HEK293 (cell line): ENCODE data around the gene NOLC1.
A peak's percentile ranks its signal among the peaks of the same experiment; 100 is the strongest.

Experiments
- KLF10 ChIP-seq: fragments of 450-650 bp; IDR thresholded peaks from 2 replicates; pipeline ENCODE4 v1.5.1; 2018; ENCODE audit warnings: missing biosample characterization, mild to moderate bottlenecking, missing genetic modification characterization
- KLF8 ChIP-seq: fragments of 450-650 bp; formaldehyde crosslinking; IDR thresholded peaks from 2 replicates; pipeline ENCODE4 v1.5.1; 2016; ENCODE audit warnings: missing biosample characterization, missing genetic modification characterization
- MYNN ChIP-seq: fragments of 450-650 bp; formaldehyde crosslinking; IDR thresholded peaks from 2 replicates; pipeline ENCODE4 v1.5.1; 2016; ENCODE audit warnings: missing biosample characterization, missing genetic modification characterization, borderline replicate concordance
- PATZ1 ChIP-seq: fragments of 450-650 bp; formaldehyde crosslinking; IDR thresholded peaks from 2 replicates; pipeline ENCODE4 v1.5.1; 2016; ENCODE audit warnings: missing biosample characterization, missing genetic modification characterization
- TCF7L2 ChIP-seq: IDR thresholded peaks from 2 replicates; pipeline ENCODE4 v1.6.1; 2011; ENCODE audit warnings: low read depth, mild to moderate bottlenecking, inconsistent platforms, low read length, moderate library complexity, borderline replicate concordance
- ZBTB7A ChIP-seq: fragments of 450-650 bp; formaldehyde crosslinking; IDR thresholded peaks from 2 replicates; pipeline ENCODE4 v1.5.1; 2016; ENCODE audit warnings: low read depth, missing biosample characterization, missing genetic modification characterization
- ZIC2 ChIP-seq: fragments of 450-650 bp; formaldehyde crosslinking; IDR thresholded peaks from 2 replicates; pipeline ENCODE4 v1.5.1; 2016; ENCODE audit warnings: missing biosample characterization, missing genetic modification characterization
- ZNF140 ChIP-seq: fragments of 450-650 bp; formaldehyde crosslinking; IDR thresholded peaks from 2 replicates; pipeline ENCODE4 v1.5.1; 2016; ENCODE audit warnings: missing biosample characterization, missing genetic modification characterization
- ZNF148 ChIP-seq: fragments of 450-650 bp; formaldehyde crosslinking; IDR thresholded peaks from 2 replicates; pipeline ENCODE4 v1.5.0; 2017; ENCODE audit warnings: missing biosample characterization, missing genetic modification characterization, borderline replicate concordance
- ZNF16 ChIP-seq: fragments of 450-650 bp; formaldehyde crosslinking; IDR thresholded peaks from 2 replicates; pipeline ENCODE4 v1.5.1; 2016; ENCODE audit warnings: low read depth, missing biosample characterization, missing genetic modification characterization
- ZNF266 ChIP-seq: fragments of 450-650 bp; formaldehyde crosslinking; IDR thresholded peaks from 2 replicates; pipeline ENCODE4 v1.5.1; 2016; ENCODE audit warnings: missing biosample characterization, missing genetic modification characterization, low read depth
- ZNF335 ChIP-seq: fragments of 450-650 bp; formaldehyde crosslinking; conservative IDR thresholded peaks from 2 replicates; pipeline ENCODE4 v1.5.1; 2016; ENCODE audit warnings: missing biosample characterization, missing genetic modification characterization
- ZNF350 ChIP-seq: fragments of 450-650 bp; formaldehyde crosslinking; IDR thresholded peaks from 2 replicates; pipeline ENCODE4 v1.5.0; 2017; ENCODE audit warnings: missing biosample characterization, mild to moderate bottlenecking, missing genetic modification characterization
- ZNF354C ChIP-seq: fragments of 450-650 bp; formaldehyde crosslinking; IDR thresholded peaks from 2 replicates; pipeline ENCODE4 v1.5.1; 2016; ENCODE audit warnings: missing biosample characterization, missing genetic modification characterization, low read depth, borderline replicate concordance
- ZNF433 ChIP-seq: fragments of 450-650 bp; formaldehyde crosslinking; IDR thresholded peaks from 2 replicates; pipeline ENCODE4 v1.5.1; 2016; ENCODE audit warnings: missing biosample characterization, missing genetic modification characterization, low read depth
- ZNF513 ChIP-seq: fragments of 450-650 bp; IDR thresholded peaks from 2 replicates; pipeline ENCODE4 v1.5.1; 2018; ENCODE audit warnings: missing biosample characterization, missing genetic modification characterization
- ZNF514 ChIP-seq: fragments of 450-650 bp; formaldehyde crosslinking; IDR thresholded peaks from 2 replicates; pipeline ENCODE4 v1.5.1; 2016; ENCODE audit warnings: missing biosample characterization, missing genetic modification characterization
- ZNF677 ChIP-seq: fragments of 450-650 bp; IDR thresholded peaks from 2 replicates; pipeline ENCODE4 v1.5.0; 2018; ENCODE audit warnings: missing biosample characterization, mild to moderate bottlenecking, missing genetic modification characterization, moderate library complexity
- ZNF776 ChIP-seq: fragments of 450-650 bp; formaldehyde crosslinking; IDR thresholded peaks from 2 replicates; pipeline ENCODE4 v1.5.0; 2017; ENCODE audit warnings: missing biosample characterization, missing genetic modification characterization, borderline replicate concordance
- ZXDB ChIP-seq: fragments of 450-650 bp; formaldehyde crosslinking; IDR thresholded peaks from 2 replicates; pipeline ENCODE4 v1.5.1; 2016; ENCODE audit warnings: missing biosample characterization, missing genetic modification characterization
- TF ChIP-seq, protein P1 (sequence below): fragments of 450-650 bp; formaldehyde crosslinking; IDR thresholded peaks from 2 replicates; pipeline ENCODE4 v1.5.1; 2016; ENCODE audit warnings: missing biosample characterization, missing genetic modification characterization, borderline replicate concordance
- TF ChIP-seq, protein P2 (sequence below): fragments of 450-650 bp; formaldehyde crosslinking; IDR thresholded peaks from 2 replicates; pipeline ENCODE4 v1.5.1; 2016; ENCODE audit warnings: missing biosample characterization, missing genetic modification characterization
- TF ChIP-seq, protein P3 (sequence below): fragments of 450-650 bp; formaldehyde crosslinking; IDR thresholded peaks from 2 replicates; pipeline ENCODE4 v1.5.1; 2016; ENCODE audit warnings: missing biosample characterization, missing genetic modification characterization

NOLC1 gene

GRCh38 chr10:102151774-102152544, at the start of gene NOLC1 (continued):
- TF ChIP-seq, protein P1, sequence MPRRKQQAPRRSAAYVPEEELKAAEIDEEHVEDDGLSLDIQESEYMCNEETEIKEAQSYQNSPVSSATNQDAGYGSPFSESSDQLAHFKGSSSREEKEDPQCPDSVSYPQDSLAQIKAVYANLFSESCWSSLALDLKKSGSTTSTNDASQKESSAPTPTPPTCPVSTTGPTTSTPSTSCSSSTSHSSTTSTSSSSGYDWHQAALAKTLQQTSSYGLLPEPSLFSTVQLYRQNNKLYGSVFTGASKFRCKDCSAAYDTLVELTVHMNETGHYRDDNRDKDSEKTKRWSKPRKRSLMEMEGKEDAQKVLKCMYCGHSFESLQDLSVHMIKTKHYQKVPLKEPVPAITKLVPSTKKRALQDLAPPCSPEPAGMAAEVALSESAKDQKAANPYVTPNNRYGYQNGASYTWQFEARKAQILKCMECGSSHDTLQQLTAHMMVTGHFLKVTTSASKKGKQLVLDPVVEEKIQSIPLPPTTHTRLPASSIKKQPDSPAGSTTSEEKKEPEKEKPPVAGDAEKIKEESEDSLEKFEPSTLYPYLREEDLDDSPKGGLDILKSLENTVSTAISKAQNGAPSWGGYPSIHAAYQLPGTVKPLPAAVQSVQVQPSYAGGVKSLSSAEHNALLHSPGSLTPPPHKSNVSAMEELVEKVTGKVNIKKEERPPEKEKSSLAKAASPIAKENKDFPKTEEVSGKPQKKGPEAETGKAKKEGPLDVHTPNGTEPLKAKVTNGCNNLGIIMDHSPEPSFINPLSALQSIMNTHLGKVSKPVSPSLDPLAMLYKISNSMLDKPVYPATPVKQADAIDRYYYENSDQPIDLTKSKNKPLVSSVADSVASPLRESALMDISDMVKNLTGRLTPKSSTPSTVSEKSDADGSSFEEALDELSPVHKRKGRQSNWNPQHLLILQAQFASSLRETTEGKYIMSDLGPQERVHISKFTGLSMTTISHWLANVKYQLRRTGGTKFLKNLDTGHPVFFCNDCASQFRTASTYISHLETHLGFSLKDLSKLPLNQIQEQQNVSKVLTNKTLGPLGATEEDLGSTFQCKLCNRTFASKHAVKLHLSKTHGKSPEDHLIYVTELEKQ (tag by site-specific recombination) = peak; percentile 63; the same call in 1 of the 2 replicates
- no peak for TF ChIP-seq ZNF776
- peak; percentile 89; the same call in 1 of the 2 replicates for TF ChIP-seq ZNF335
- no peak for TF ChIP-seq ZNF140 (tag by site-specific recombination)
- TF ChIP-seq KLF10 (tag by site-specific recombination) = peak; percentile 99
- peak; percentile 90 for TF ChIP-seq ZIC2 (tag by site-specific recombination)
- peak; percentile 90 for TF ChIP-seq ZBTB7A (tag by site-specific recombination)
- no peak for TF ChIP-seq MYNN (tag by site-specific recombination)
- peak; percentile 100 for TF ChIP-seq KLF8 (tag by site-specific recombination)
- no peak for TF ChIP-seq ZNF16 (tag by site-specific recombination)
- TF ChIP-seq ZNF514 (tag by site-specific recombination) = no peak
- TF ChIP-seq TCF7L2 = no peak
- TF ChIP-seq, protein P2, sequence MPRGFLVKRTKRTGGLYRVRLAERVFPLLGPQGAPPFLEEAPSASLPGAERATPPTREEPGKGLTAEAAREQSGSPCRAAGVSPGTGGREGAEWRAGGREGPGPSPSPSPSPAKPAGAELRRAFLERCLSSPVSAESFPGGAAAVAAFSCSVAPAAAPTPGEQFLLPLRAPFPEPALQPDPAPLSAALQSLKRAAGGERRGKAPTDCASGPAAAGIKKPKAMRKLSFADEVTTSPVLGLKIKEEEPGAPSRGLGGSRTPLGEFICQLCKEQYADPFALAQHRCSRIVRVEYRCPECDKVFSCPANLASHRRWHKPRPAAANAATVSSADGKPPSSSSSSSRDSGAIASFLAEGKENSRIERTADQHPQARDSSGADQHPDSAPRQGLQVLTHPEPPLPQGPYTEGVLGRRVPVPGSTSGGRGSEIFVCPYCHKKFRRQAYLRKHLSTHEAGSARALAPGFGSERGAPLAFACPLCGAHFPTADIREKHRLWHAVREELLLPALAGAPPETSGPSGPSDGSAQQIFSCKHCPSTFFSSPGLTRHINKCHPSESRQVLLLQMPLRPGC (tag by site-specific recombination) = peak; percentile 73; the same call in 1 of the 2 replicates
- TF ChIP-seq ZNF350 (tag by site-specific recombination) = no peak
- TF ChIP-seq ZNF148 (tag by site-specific recombination) = no peak
- peak; percentile 93 for TF ChIP-seq PATZ1 (tag by site-specific recombination)
- TF ChIP-seq ZNF433 (tag by site-specific recombination) = no peak
- 0 out of 2 replicates have a peak, but pooled peaks have one; percentile 29 for TF ChIP-seq ZNF677 (tag by site-specific recombination)
- no peak for TF ChIP-seq ZNF266 (tag by site-specific recombination)
- peak; percentile 99 for TF ChIP-seq ZXDB (tag by site-specific recombination)
- peak; percentile 56 for TF ChIP-seq ZNF513 (tag by site-specific recombination)
- no peak for TF ChIP-seq ZNF354C (tag by site-specific recombination)
- TF ChIP-seq, protein P3, sequence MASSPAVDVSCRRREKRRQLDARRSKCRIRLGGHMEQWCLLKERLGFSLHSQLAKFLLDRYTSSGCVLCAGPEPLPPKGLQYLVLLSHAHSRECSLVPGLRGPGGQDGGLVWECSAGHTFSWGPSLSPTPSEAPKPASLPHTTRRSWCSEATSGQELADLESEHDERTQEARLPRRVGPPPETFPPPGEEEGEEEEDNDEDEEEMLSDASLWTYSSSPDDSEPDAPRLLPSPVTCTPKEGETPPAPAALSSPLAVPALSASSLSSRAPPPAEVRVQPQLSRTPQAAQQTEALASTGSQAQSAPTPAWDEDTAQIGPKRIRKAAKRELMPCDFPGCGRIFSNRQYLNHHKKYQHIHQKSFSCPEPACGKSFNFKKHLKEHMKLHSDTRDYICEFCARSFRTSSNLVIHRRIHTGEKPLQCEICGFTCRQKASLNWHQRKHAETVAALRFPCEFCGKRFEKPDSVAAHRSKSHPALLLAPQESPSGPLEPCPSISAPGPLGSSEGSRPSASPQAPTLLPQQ (tag by site-specific recombination) = peak; percentile 98
